ENCODE measurements around the gene VPS8. TPM values are rescaled to one million over a fixed set of nuclear protein-coding genes. Genes with fewer than 3 reads are reported as not detected.
A peak's percentile ranks its signal among the peaks of the same experiment; 100 is the strongest.
"Not testable (repeated sequence)": the region's sequence is repeated elsewhere in the genome, so short reads cannot be mapped to it uniquely, and the experiment has no call there.

Gene VPS8
- total and polyA plus RNA-seq, 4 donors = 49.3 to 155 (median 66.4) TPM

GRCh38 chr3:184985586-184985985, 173.6 kb downstream of the VPS8 start:
- H3K27ac ChIP-seq (ENCODE audit: low read depth, low read length) = no peak overlapping the region
- H3K4me3 ChIP-seq (ENCODE audit: low read depth, low read length) = no peak overlapping the region
- H3K36me3 ChIP-seq (ENCODE audit: control insufficient read depth, insufficient read depth, low read length) = peaks cover 6% of the 10 kb centered on the region
- no peak for DNase-seq (ENCODE audit: low read depth in 4 of 6, low spot score in 6 of 6)
- WGBS (ENCODE audit: insufficient coverage) = 96% methylated on average over 4 of the region's 5 CpGs
- no peaks in the 10 kb centered on the region for H3K9me3 ChIP-seq (ENCODE audit: control insufficient read depth, insufficient read depth, low read length)
- H3K4me1 ChIP-seq (ENCODE audit: control insufficient read depth, insufficient read depth, low read length) = no peaks in the 10 kb centered on the region
- H3K27me3 ChIP-seq (ENCODE audit: control insufficient read depth, insufficient read depth, low read length) = no peaks in the 10 kb centered on the region

GRCh38 chr3:184986366-184986889, 174.5 kb downstream of the VPS8 start:
- no CpG with 5 or more reads among the region's 3 CpGs for WGBS (ENCODE audit: insufficient coverage)

GRCh38 chr3:184993394-184993793, 181.4 kb downstream of the VPS8 start:
- H3K9me3 ChIP-seq (ENCODE audit: control insufficient read depth, insufficient read depth, low read length) = no peaks in the 10 kb centered on the region

More at GRCh38 chr3:184986366-184986889, 174.5 kb downstream of the VPS8 start:
- DNase-seq (ENCODE audit: low read depth in 4 of 6, low spot score in 6 of 6) = no peak
- H3K4me1 ChIP-seq (ENCODE audit: control insufficient read depth, insufficient read depth, low read length) = no peaks in the 10 kb centered on the region
- peaks cover 4% of the 10 kb centered on the region for H3K36me3 ChIP-seq (ENCODE audit: control insufficient read depth, insufficient read depth, low read length)
- no peak overlapping the region for H3K4me3 ChIP-seq (ENCODE audit: low read depth, low read length)
- no peaks in the 10 kb centered on the region for H3K9me3 ChIP-seq (ENCODE audit: control insufficient read depth, insufficient read depth, low read length)
- no peak overlapping the region for H3K27ac ChIP-seq (ENCODE audit: low read depth, low read length)
- no peaks in the 10 kb centered on the region for H3K27me3 ChIP-seq (ENCODE audit: control insufficient read depth, insufficient read depth, low read length)

DNA sequence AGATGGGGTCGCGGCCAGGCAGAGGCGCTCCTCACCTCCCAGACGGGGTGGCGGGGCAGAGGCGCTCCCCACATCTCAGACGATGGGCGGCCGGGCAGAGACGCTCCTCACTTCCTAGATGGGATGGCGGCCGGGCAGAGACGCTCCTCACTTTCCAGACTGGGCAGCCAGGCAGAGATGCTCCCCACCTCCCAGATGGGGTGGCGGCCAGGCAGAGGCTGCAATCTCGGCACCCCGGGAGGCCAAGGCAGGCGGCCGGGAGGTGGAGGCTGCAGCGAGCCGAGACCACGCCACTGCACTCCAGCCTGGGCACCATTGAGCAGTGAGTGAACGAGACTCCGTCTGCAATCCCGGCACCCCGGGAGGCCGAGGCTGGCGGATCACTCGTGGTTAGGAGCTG, 191.9 kb downstream of the VPS8 start:
- DNase-seq (ENCODE audit: low read depth in 4 of 6, low spot score in 6 of 6); H3K9me3 ChIP-seq (ENCODE audit: control insufficient read depth, insufficient read depth, low read length); H3K4me3 ChIP-seq (ENCODE audit: low read depth, low read length); H3K27me3 ChIP-seq (ENCODE audit: control insufficient read depth, insufficient read depth, low read length); H3K4me1 ChIP-seq (ENCODE audit: control insufficient read depth, insufficient read depth, low read length); H3K27ac ChIP-seq (ENCODE audit: low read depth, low read length): not testable (repeated sequence)
- WGBS (ENCODE audit: insufficient coverage) = 99% methylated on average over 19 of the region's 28 CpGs
- peaks cover 16% of the 10 kb centered on the region for H3K36me3 ChIP-seq (ENCODE audit: control insufficient read depth, insufficient read depth, low read length)

More at GRCh38 chr3:184993394-184993793, 181.4 kb downstream of the VPS8 start:
- no peak for DNase-seq (ENCODE audit: low read depth in 4 of 6, low spot score in 6 of 6)
- WGBS (ENCODE audit: insufficient coverage) = 100% methylated on average over 1 of the region's 1 CpG
- peaks cover 4% of the 10 kb centered on the region for H3K36me3 ChIP-seq (ENCODE audit: control insufficient read depth, insufficient read depth, low read length)
- H3K4me1 ChIP-seq (ENCODE audit: control insufficient read depth, insufficient read depth, low read length) = no peaks in the 10 kb centered on the region
- no peaks in the 10 kb centered on the region for H3K27me3 ChIP-seq (ENCODE audit: control insufficient read depth, insufficient read depth, low read length)
- no peak overlapping the region for H3K27ac ChIP-seq (ENCODE audit: low read depth, low read length)
- no peak overlapping the region for H3K4me3 ChIP-seq (ENCODE audit: low read depth, low read length)

GRCh38 chr3:185009650-185010049, 197.7 kb downstream of the VPS8 start:
- Histone ChIP-seq H3K9me3 (ENCODE audit: control insufficient read depth, insufficient read depth, low read length) (peaks cover 7% of the 10 kb centered on the region), H3K4me3 (ENCODE audit: low read depth, low read length) (no peak overlapping the region), H3K4me1 (ENCODE audit: control insufficient read depth, insufficient read depth, low read length) (no peaks in the 10 kb centered on the region), H3K27me3 (ENCODE audit: control insufficient read depth, insufficient read depth, low read length) (no peaks in the 10 kb centered on the region), H3K27ac (ENCODE audit: low read depth, low read length) (no peak overlapping the region), H3K36me3 (ENCODE audit: control insufficient read depth, insufficient read depth, low read length) (no peaks in the 10 kb centered on the region)
- no peak for DNase-seq (ENCODE audit: low read depth in 4 of 6, low spot score in 6 of 6)
- WGBS (ENCODE audit: insufficient coverage) = 100% methylated on average over 2 of the region's 3 CpGs

- not testable (repeated sequence) for H3K4me3 ChIP-seq (ENCODE audit: low read depth, low read length); H3K36me3 ChIP-seq (ENCODE audit: control insufficient read depth, insufficient read depth, low read length); H3K9me3 ChIP-seq (ENCODE audit: control insufficient read depth, insufficient read depth, low read length); H3K4me1 ChIP-seq (ENCODE audit: control insufficient read depth, insufficient read depth, low read length); H3K27me3 ChIP-seq (ENCODE audit: control insufficient read depth, insufficient read depth, low read length); H3K27ac ChIP-seq (ENCODE audit: low read depth, low read length)
- peak in 1 of 6 donors; percentile 24 for DNase-seq (ENCODE audit: low read depth in 4 of 6, low spot score in 6 of 6)
- WGBS (ENCODE audit: insufficient coverage) = 42% methylated on average over 11 of the region's 12 CpGs
Measured at GRCh38 chr3:185017584-185017983, 205.6 kb downstream of the VPS8 start.

- H3K9me3 ChIP-seq (ENCODE audit: control insufficient read depth, insufficient read depth, low read length); H3K36me3 ChIP-seq (ENCODE audit: control insufficient read depth, insufficient read depth, low read length); H3K27ac ChIP-seq (ENCODE audit: low read depth, low read length); H3K4me1 ChIP-seq (ENCODE audit: control insufficient read depth, insufficient read depth, low read length); H3K4me3 ChIP-seq (ENCODE audit: low read depth, low read length); H3K27me3 ChIP-seq (ENCODE audit: control insufficient read depth, insufficient read depth, low read length): not testable (repeated sequence)
- 50% methylated on average over 6 of the region's 6 CpGs for WGBS (ENCODE audit: insufficient coverage)
- peak in 1 of 6 donors; percentile 28 for DNase-seq (ENCODE audit: low read depth in 4 of 6, low spot score in 6 of 6)
Measured at GRCh38 chr3:185017996-185018395, 206.0 kb downstream of the VPS8 start.

GRCh38 chr3:185021256-185021655, 209.3 kb downstream of the VPS8 start:
- H3K9me3 ChIP-seq (ENCODE audit: control insufficient read depth, insufficient read depth, low read length) = no peaks in the 10 kb centered on the region
- no peaks in the 10 kb centered on the region for H3K27me3 ChIP-seq (ENCODE audit: control insufficient read depth, insufficient read depth, low read length)
- no peak overlapping the region for H3K27ac ChIP-seq (ENCODE audit: low read depth, low read length)
- 100% methylated on average over 1 of the region's 1 CpG for WGBS (ENCODE audit: insufficient coverage)
- no peak for DNase-seq (ENCODE audit: low read depth in 4 of 6, low spot score in 6 of 6)
- H3K4me3 ChIP-seq (ENCODE audit: low read depth, low read length) = no peak overlapping the region
- H3K36me3 ChIP-seq (ENCODE audit: control insufficient read depth, insufficient read depth, low read length) = no peaks in the 10 kb centered on the region
- peaks cover 7% of the 10 kb centered on the region for H3K4me1 ChIP-seq (ENCODE audit: control insufficient read depth, insufficient read depth, low read length)

- no peaks in the 10 kb centered on the region for H3K27me3 ChIP-seq (ENCODE audit: control insufficient read depth, insufficient read depth, low read length)
- no peak for DNase-seq (ENCODE audit: low read depth in 4 of 6, low spot score in 6 of 6)
- WGBS (ENCODE audit: insufficient coverage) = no CpG with 5 or more reads among the region's 3 CpGs
- H3K36me3 ChIP-seq (ENCODE audit: control insufficient read depth, insufficient read depth, low read length) = peaks cover 2% of the 10 kb centered on the region
- H3K4me3 ChIP-seq (ENCODE audit: low read depth, low read length) = no peak overlapping the region
- H3K4me1 ChIP-seq (ENCODE audit: control insufficient read depth, insufficient read depth, low read length) = no peaks in the 10 kb centered on the region
- H3K9me3 ChIP-seq (ENCODE audit: control insufficient read depth, insufficient read depth, low read length) = no peaks in the 10 kb centered on the region
- no peak overlapping the region for H3K27ac ChIP-seq (ENCODE audit: low read depth, low read length)
Measured at GRCh38 chr3:185024406-185024805, 212.4 kb downstream of the VPS8 start.

- no peak overlapping the region for H3K27ac ChIP-seq (ENCODE audit: low read depth, low read length)
- H3K4me1 ChIP-seq (ENCODE audit: control insufficient read depth, insufficient read depth, low read length) = no peaks in the 10 kb centered on the region
- peaks cover 2% of the 10 kb centered on the region for H3K36me3 ChIP-seq (ENCODE audit: control insufficient read depth, insufficient read depth, low read length)
- no peak overlapping the region for H3K4me3 ChIP-seq (ENCODE audit: low read depth, low read length)
- peak in 1 of 6 donors; percentile 12 for DNase-seq (ENCODE audit: low read depth in 4 of 6, low spot score in 6 of 6)
- no peaks in the 10 kb centered on the region for H3K9me3 ChIP-seq (ENCODE audit: control insufficient read depth, insufficient read depth, low read length)
- WGBS (ENCODE audit: insufficient coverage) = 86% methylated on average over 1 of the region's 2 CpGs
- H3K27me3 ChIP-seq (ENCODE audit: control insufficient read depth, insufficient read depth, low read length) = no peaks in the 10 kb centered on the region
Measured at GRCh38 chr3:185024966-185025365, 213.0 kb downstream of the VPS8 start.
